Measurements from ENCODE around the gene RFX2.

Gene RFX2

DNA sequence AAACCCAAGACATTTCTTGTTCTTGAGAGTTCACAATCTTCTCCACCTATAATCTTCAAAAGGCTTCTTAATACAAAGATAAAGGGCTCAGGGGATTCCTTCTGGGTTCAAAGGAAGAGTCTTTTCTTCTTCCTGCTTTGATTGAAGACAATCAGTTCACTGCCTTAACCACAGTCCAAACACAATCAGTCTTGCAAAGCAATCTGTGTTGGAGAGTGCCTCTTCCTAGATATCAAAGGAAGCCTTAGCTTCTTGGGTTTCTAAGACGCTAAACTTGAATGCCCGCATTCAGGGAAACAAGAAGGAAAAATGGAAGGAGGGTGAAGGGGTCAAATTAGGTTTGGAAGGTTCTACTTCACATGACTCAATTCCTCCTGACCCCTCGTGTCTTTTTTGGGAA is 159.6 kb downstream of the RFX2 start:
- DNase-seq = no peak

GRCh38 chr19:5949792-5950305 is 160.5 kb downstream of the RFX2 start:
- no peak for DNase-seq

- no peak for DNase-seq
Measured at GRCh38 chr19:5948752-5949564, 161.3 kb downstream of the RFX2 start.

DNA sequence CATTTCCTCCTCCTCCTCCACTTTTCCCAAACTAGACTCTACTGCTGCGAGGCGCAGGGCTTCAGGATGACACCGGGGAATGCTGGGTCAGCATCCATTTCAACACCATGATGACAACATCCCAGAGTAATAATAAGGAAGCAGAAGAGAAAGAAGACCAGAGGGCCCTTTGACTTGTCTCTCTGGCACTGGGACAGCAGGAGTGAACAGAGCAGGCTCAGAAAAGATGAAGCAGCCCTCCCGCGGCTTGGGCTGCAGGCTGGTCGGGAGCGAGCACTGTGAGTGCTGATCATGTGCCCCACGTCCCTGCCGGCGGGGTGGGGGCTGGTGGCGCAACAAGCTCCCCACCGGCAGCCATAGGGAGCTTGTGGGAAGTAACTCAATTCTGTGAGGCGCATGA is 162.9 kb downstream of the RFX2 start:
- no peak for DNase-seq

GRCh38 chr19:5943623-5944022 is 166.7 kb downstream of the RFX2 start:
- no peak for DNase-seq

All from Kasumi-1 (cell line).